HCT116 (cell line): ENCODE measurements around the gene SAMHD1. TPM values are rescaled to one million over a fixed set of nuclear protein-coding genes. Genes with fewer than 3 reads are reported as not detected.

ENCODE experiments used
- ATAC-seq: fragments of 200-7000 bp; cut with Tn5 transposase; 2 replicates; pipeline ENCODE4 v1.9.1; 2020; ENCODE audit warnings: mild to moderate bottlenecking, moderate library complexity
- BruUV-seq: library from RNA; stranded (reverse); fragments of 400-500 nt; replicated peaks from 2 replicates; lab custom pipeline; 2021; lab: Mats Ljungman, UMichigan
- CTCF ChIA-PET: fragments of 300-600 bp; sonication (Branson Sonifier 250); formaldehyde crosslinking; loops from one replicate; lab custom pipeline; 2021; ENCODE audit warnings: antibody characterized with exemption; lab: Charles Lee
- POLR2A ChIA-PET: fragments of 300-600, 350-600 bp; sonication (Branson Sonifier 250); formaldehyde crosslinking; loops from one replicate; lab custom pipeline; 2021; ENCODE audit warnings: antibody characterized with exemption; lab: Charles Lee
- RAD21 ChIA-PET, 2 experiments: fragments of 300-600 bp; sonication (Branson Sonifier 250); formaldehyde crosslinking; loops; one replicate each; lab custom pipeline; 2023; ENCODE audit warnings: low total read pairs in 2 of 2; ENCODE audit not compliant: uncharacterized antibody in 2 of 2, unreplicated experiment in 2 of 2, low non-redundant PET in 1 of 2; lab: Charles Lee
- DNase-seq: peaks from one replicate; pipeline ENCODE4 v3.0.0-alpha.2; 2010; ENCODE audit warnings: low read depth, low spot score
- H2AFZ ChIP-seq: fragments of 200-600 bp; shearing (Covaris generic), sonication (generic); 2 replicates; pipeline ENCODE4 v1.6.1; 2017; ENCODE audit warnings: low read depth, mixed run types, mixed read lengths, antibody characterized with exemption, low read length; ENCODE audit not compliant: poor library complexity, severe bottlenecking
- H3K27ac ChIP-seq: 2 replicates; pipeline ENCODE4 v1.5.1; 2012; ENCODE audit warnings: low read depth, low read length
- H3K27me3 ChIP-seq: fragments of 200-600 bp; sonication (generic); 2 replicates; pipeline ENCODE4 v1.6.1; 2016; ENCODE audit warnings: mixed run types, low read length, mixed read lengths; ENCODE audit not compliant: insufficient read depth
- H3K36me3 ChIP-seq, 2 experiments: fragments of 200-500 bp in 1 of 2; fragments of 200-600 bp in 1 of 2; sonication (Bioruptor generic) in 1 of 2; sonication (generic) in 1 of 2; 2 replicates each; pipeline versions ENCODE4 v1.5.1 to v1.6.1; 2014 to 2016; ENCODE audit warnings: low read length in 2 of 2, inconsistent platforms in 1 of 2, mixed read lengths in 1 of 2, mixed run types in 1 of 2; ENCODE audit not compliant: insufficient read depth in 2 of 2, control insufficient read depth in 1 of 2
- H3K4me1 ChIP-seq, 2 experiments: fragments of 200-600 bp in 1 of 2; sonication (generic) in 1 of 2; 2 replicates each; pipeline versions ENCODE4 v1.5.1 to v1.6.1; 2012 to 2017; ENCODE audit warnings: low read length in 2 of 2, inconsistent platforms in 1 of 2, mild to moderate bottlenecking in 1 of 2, mixed read lengths in 1 of 2, mixed run types in 1 of 2, moderate library complexity in 1 of 2; ENCODE audit not compliant: insufficient read depth in 2 of 2, control insufficient read depth in 1 of 2
- H3K4me2 ChIP-seq: fragments of 200-600 bp; sonication (generic); 2 replicates; pipeline ENCODE4 v1.6.1; 2017; ENCODE audit warnings: mixed run types, low read length, mixed read lengths
- H3K4me3 ChIP-seq, 2 experiments: fragments of 200-600 bp in 1 of 2; sonication (generic) in 1 of 2; replicated peaks in 1 of 2; 2 replicates each; pipeline ENCODE4 v1.5.1; 2011 to 2016; ENCODE audit warnings: low read length in 2 of 2, control low read depth in 1 of 2, low read depth in 1 of 2, mild to moderate bottlenecking in 1 of 2, mixed read lengths in 1 of 2, mixed run types in 1 of 2
- H3K79me2 ChIP-seq: fragments of 200-600 bp; sonication (generic); 2 replicates; pipeline ENCODE4 v1.6.1; 2017; ENCODE audit warnings: mild to moderate bottlenecking, mixed run types, low read length, moderate library complexity, mixed read lengths; ENCODE audit not compliant: insufficient read depth
- H3K9ac ChIP-seq: fragments of 200-600 bp; sonication (generic); 2 replicates; pipeline ENCODE4 v1.6.1; 2016; ENCODE audit warnings: low read length, mixed read lengths
- H3K9me2 ChIP-seq: fragments of 200-600 bp; sonication (generic), shearing (Covaris generic); 2 replicates; pipeline ENCODE4 v1.6.1; 2017; ENCODE audit warnings: mixed run types, mild to moderate bottlenecking, moderate library complexity; ENCODE audit not compliant: insufficient read depth
- H3K9me3 ChIP-seq, 2 experiments: fragments of 200-500 bp in 1 of 2; fragments of 200-600 bp in 1 of 2; sonication (Bioruptor generic) in 1 of 2; sonication (generic) in 1 of 2; 2 replicates each; pipeline ENCODE4 v1.6.1; 2014 to 2017; ENCODE audit warnings: low read length in 2 of 2, mixed read lengths in 2 of 2, inconsistent platforms in 1 of 2, low read depth in 1 of 2, mild to moderate bottlenecking in 1 of 2, mixed run types in 1 of 2, moderate library complexity in 1 of 2; ENCODE audit not compliant: control insufficient read depth in 1 of 2, insufficient read depth in 1 of 2
- H4K20me1 ChIP-seq: fragments of 200-600 bp; sonication (generic), shearing (Covaris generic); 2 replicates; pipeline ENCODE4 v1.6.1; 2017; ENCODE audit warnings: mixed run types, mild to moderate bottlenecking, moderate library complexity; ENCODE audit not compliant: insufficient read depth
- ATF3 ChIP-seq: IDR thresholded peaks from 2 replicates; pipeline ENCODE4 v1.6.1; 2012
- CBX3 ChIP-seq: IDR thresholded peaks from 2 replicates; pipeline ENCODE4 v1.6.1; 2012; ENCODE audit warnings: low read depth
- CTCF ChIP-seq, 3 experiments: fragments of 200-600 bp in 1 of 3; sonication (generic) in 1 of 3; IDR thresholded peaks in 2 of 3; conservative IDR thresholded peaks in 1 of 3; 2 replicates each; pipeline ENCODE4 v1.5.1; 2012 to 2017; ENCODE audit warnings: low read depth in 2 of 3, low read length in 2 of 3, antibody characterized with exemption in 1 of 3, borderline replicate concordance in 1 of 3, control low read depth in 1 of 3, mild to moderate bottlenecking in 1 of 3, mixed read lengths in 1 of 3, mixed run types in 1 of 3, moderate library complexity in 1 of 3; ENCODE audit not compliant: insufficient read depth in 1 of 3
- EGR1 ChIP-seq: IDR thresholded peaks from 2 replicates; pipeline ENCODE4 v1.6.1; 2012; ENCODE audit warnings: low read depth
- ELF1 ChIP-seq: IDR thresholded peaks from 2 replicates; pipeline ENCODE4 v1.6.1; 2012; ENCODE audit warnings: low read depth, borderline replicate concordance
- EZH2 ChIP-seq: fragments of 200-600 bp; sonication (generic); IDR thresholded peaks from 2 replicates; pipeline ENCODE4 v1.6.1; 2017; ENCODE audit warnings: antibody characterized with exemption, mixed run types
- EZH2phosphoT487 ChIP-seq: fragments of 200-600 bp; IDR thresholded peaks from 2 replicates; pipeline ENCODE4 v1.6.1; 2018; ENCODE audit warnings: antibody characterized with exemption, borderline replicate concordance
- FOSL1 ChIP-seq: IDR thresholded peaks from 2 replicates; pipeline ENCODE4 v1.6.1; 2012; ENCODE audit warnings: low read depth
- JUND ChIP-seq: IDR thresholded peaks from 2 replicates; pipeline ENCODE4 v1.6.1; 2012
- MAX ChIP-seq: IDR thresholded peaks from 2 replicates; pipeline ENCODE4 v1.6.1; 2012
- POLR2A ChIP-seq: IDR thresholded peaks from 2 replicates; pipeline ENCODE4 v1.7.0; 2011; ENCODE audit warnings: borderline replicate concordance; ENCODE audit not compliant: insufficient read depth, insufficient read length; ENCODE audit errors: extremely low read depth
- SIN3A ChIP-seq: IDR thresholded peaks from 2 replicates; pipeline ENCODE4 v1.6.1; 2012; ENCODE audit warnings: low read depth
- SRF ChIP-seq: IDR thresholded peaks from 2 replicates; pipeline ENCODE4 v1.6.1; 2012; ENCODE audit warnings: low read depth
- ZFX ChIP-seq: fragments of 450-650 bp; IDR thresholded peaks from 2 replicates; pipeline ENCODE4 v1.6.1; 2017
- ZNF274 ChIP-seq: fragments of 200-500 bp; sonication (Bioruptor generic); IDR thresholded peaks from 2 replicates; pipeline ENCODE4 v1.6.1; 2014; ENCODE audit warnings: mild to moderate bottlenecking, low read depth, low read length, inconsistent platforms
- intact Hi-C: fragments of 100-400 bp; cut with micrococcal nuclease; formaldehyde crosslinking; loops from 2 replicates; pipeline ENCODE4 v1.10.0; 2022
- total RNA-seq: library from RNA; stranded (reverse); gene quantifications from one replicate; pipeline ENCODE4 v1.2.1, GENCODE V29; 2021; ENCODE audit not compliant: unreplicated experiment

The SAMHD1 gene
- total RNA-seq, 1 experiment from 2014 or later: 21.4 TPM

- no peak for ATAC-seq
Observed at GRCh38 chr20:36850759-36851158, 100.7 kb downstream of the SAMHD1 start.

More at GRCh38 chr20:36850759-36851158, 100.7 kb downstream of the SAMHD1 start:
- RAD21 ChIA-PET: no interaction called here
- POLR2A ChIA-PET: no interaction called here
- no peak for DNase-seq
- Histone ChIP-seq H3K4me1 (peaks cover 10 to 36% of the 10 kb centered on the region in 2 experiments; a peak in 3 of 4 replicates), H3K27ac (no peak overlapping the region)
- no peak for TF ChIP-seq JUND
- no peak for TF ChIP-seq ZNF274
- TF ChIP-seq FOSL1: no peak
- TF ChIP-seq CTCF (IDR thresholded peaks at IDR 0.05 in 2 of 3, conservative IDR thresholded peaks at IDR 0.05 in 1 of 3; ENCODE audit: borderline replicate concordance in 1 of 3, insufficient read depth in 1 of 3, low read depth in 2 of 3, low read length in 2 of 3): no peak
- no peak for TF ChIP-seq CBX3
- no peak for TF ChIP-seq ATF3
- no peak for TF ChIP-seq EGR1
- no peak for TF ChIP-seq POLR2A
- no peak for TF ChIP-seq SRF
- no peak for TF ChIP-seq EZH2
- no peak for TF ChIP-seq ZFX
- TF ChIP-seq ELF1: no peak
- no peak for TF ChIP-seq MAX
- TF ChIP-seq EZH2phosphoT487: no peak
- TF ChIP-seq SIN3A: no peak
- TF ChIP-seq, all 23 proteins: peak for 0
- H3K79me2 ChIP-seq: peaks cover 38% of the 10 kb centered on the region; the same call in 1 of the 2 replicates
- H3K9me3 ChIP-seq: no peaks in the 10 kb centered on the region
- no peak overlapping the region for H3K4me2 ChIP-seq
- no peaks in the 10 kb centered on the region for H3K36me3 ChIP-seq
- no peak overlapping the region for H3K4me3 ChIP-seq
- no peaks in the 10 kb centered on the region for H4K20me1 ChIP-seq
- BruUV-seq: no TSS peak
- H3K9ac ChIP-seq: no peak overlapping the region
- CTCF ChIA-PET: no interaction called here
- H3K9me2 ChIP-seq: no peaks in the 10 kb centered on the region
- no peaks in the 10 kb centered on the region for H3K27me3 ChIP-seq
- no peak overlapping the region for H2AFZ ChIP-seq
- intact Hi-C loops: no loop called here
